HepG2 (cell line): ENCODE measurements around the gene SPATA13. TPM values are rescaled to one million over a fixed set of nuclear protein-coding genes. Genes with fewer than 3 reads are reported as not detected.
A peak's percentile ranks its signal among the peaks of the same experiment; 100 is the strongest.

ENCODE experiments used
- ATAC-seq: fragments of 200-7000 bp; cut with Tn5 transposase; 3 replicates; pipeline ENCODE4 v1.9.1; 2020; ENCODE audit warnings: mild to moderate bottlenecking, moderate library complexity
- BruUV-seq: library from RNA; stranded (reverse); fragments of 400-500 nt; replicated peaks from 2 replicates; lab custom pipeline; 2021; lab: Mats Ljungman, UMichigan
- CTCF ChIA-PET: fragments of 300-600 bp; formaldehyde crosslinking; extraction: SDS; loops from one replicate; lab custom pipeline; 2021; ENCODE audit warnings: low total read pairs, inconsistent platforms, low intra/inter-chr PET ratio; lab: Yijun Ruan, JAX
- POLR2A ChIA-PET: fragments of 350-600 bp; sonication (Branson Sonifier 250); formaldehyde crosslinking; loops from one replicate; lab custom pipeline; 2020; ENCODE audit warnings: antibody characterized with exemption, inconsistent platforms; lab: Yijun Ruan, JAX
- DNase-seq: peaks from one replicate; pipeline ENCODE4 v3.0.0-alpha.2; 2015; ENCODE audit warnings: low spot score
- FAIRE-seq: peaks from 3 replicates; lab custom pipeline; 2011; peaks lifted over from hg19 to GRCh38; lab: Jason Lieb, UNC
- H2AFZ ChIP-seq: one replicate; pipeline ENCODE4 v1.6.1; 2011; ENCODE audit warnings: low read length, inconsistent platforms
- H3K27ac ChIP-seq: fragments of 300-600 bp; 3 replicates; pipeline ENCODE4 v1.8.0; 2011; ENCODE audit warnings: mixed run types, mild to moderate bottlenecking, mixed read lengths, low read length, inconsistent platforms; ENCODE audit not compliant: insufficient read depth; ENCODE audit errors: extremely low read length
- H3K27me3 ChIP-seq, 2 experiments: fragments of 200-600 bp in 1 of 2; 2 replicates in 1 of 2; 3 replicates in 1 of 2; pipeline versions ENCODE4 v1.6.0 to v1.8.0; 2011; ENCODE audit warnings: low read length in 2 of 2, mild to moderate bottlenecking in 2 of 2, moderate library complexity in 2 of 2, inconsistent platforms in 1 of 2; ENCODE audit not compliant: insufficient read depth in 2 of 2, control insufficient read depth in 1 of 2
- H3K36me3 ChIP-seq, 2 experiments: fragments of 200-600 bp in 1 of 2; replicated peaks in 1 of 2; 2 replicates in 1 of 2; 3 replicates in 1 of 2; pipeline versions ENCODE4 v1.5.1 to v1.8.0; 2011; ENCODE audit warnings: low read length in 2 of 2, inconsistent platforms in 1 of 2; ENCODE audit not compliant: insufficient read depth in 2 of 2, control insufficient read depth in 1 of 2
- H3K4me1 ChIP-seq: 2 replicates; pipeline ENCODE4 v1.5.1; 2012; ENCODE audit warnings: low read length, inconsistent platforms; ENCODE audit not compliant: insufficient read depth
- H3K4me2 ChIP-seq: 2 replicates; pipeline ENCODE4 v1.6.0; 2011; ENCODE audit warnings: low read depth, low read length, inconsistent platforms
- H3K4me3 ChIP-seq, 3 experiments: fragments of 200-600 bp in 1 of 3; sonication (generic), shearing (Covaris generic) in 1 of 3; replicated peaks in 1 of 3; 2 replicates each; pipeline ENCODE4 v1.5.1; 2011 to 2016; ENCODE audit warnings: low read length in 3 of 3, inconsistent platforms in 2 of 3, low read depth in 2 of 3, mild to moderate bottlenecking in 2 of 3, control low read depth in 1 of 3, mixed read lengths in 1 of 3; ENCODE audit not compliant: insufficient read depth in 1 of 3
- H3K79me2 ChIP-seq: one replicate; pipeline ENCODE4 v1.6.1; 2011; ENCODE audit warnings: low read length, inconsistent platforms; ENCODE audit not compliant: insufficient read depth
- H3K9ac ChIP-seq: 2 replicates; pipeline ENCODE4 v1.6.0; 2011; ENCODE audit warnings: mild to moderate bottlenecking, low read depth, low read length, inconsistent platforms; ENCODE audit not compliant: insufficient read depth
- H3K9me3 ChIP-seq: 2 replicates; pipeline ENCODE4 v1.5.1; 2012; ENCODE audit warnings: mild to moderate bottlenecking, low read length
- H4K20me1 ChIP-seq: 2 replicates; pipeline ENCODE4 v1.6.0; 2011; ENCODE audit warnings: inconsistent platforms, mild to moderate bottlenecking, low read length, moderate library complexity; ENCODE audit not compliant: insufficient read depth
- ATF7 ChIP-seq, 2 experiments: fragments of 450-650 bp in 1 of 2; sonication (generic) in 1 of 2; formaldehyde crosslinking in 1 of 2; IDR thresholded peaks; 2 replicates each; pipeline versions ENCODE4 v1.4.0 to v1.6.1; 2016 to 2020; ENCODE audit warnings: antibody characterized with exemption in 1 of 2, mild to moderate bottlenecking in 1 of 2, missing genetic modification reagents in 1 of 2
- ELF1 ChIP-seq: sonication (generic); formaldehyde crosslinking; IDR thresholded peaks from 2 replicates; pipeline ENCODE4 v1.4.0; 2020; ENCODE audit warnings: missing genetic modification reagents
- POLR2G ChIP-seq: fragments of 200-400 bp; formaldehyde crosslinking; IDR thresholded peaks from 2 replicates; pipeline ENCODE4 v1.6.1; 2018; ENCODE audit warnings: mild to moderate bottlenecking, low read depth, low read length, moderate library complexity
- SKIL ChIP-seq: sonication (generic); formaldehyde crosslinking; IDR thresholded peaks from 2 replicates; pipeline ENCODE4 v1.8.0; 2022; ENCODE audit warnings: missing genetic modification reagents, mild to moderate bottlenecking, moderate library complexity, borderline replicate concordance
- ZNF512B ChIP-seq: sonication (generic); formaldehyde crosslinking; IDR thresholded peaks from 2 replicates; pipeline ENCODE4 v1.5.1; 2020; ENCODE audit warnings: missing genetic modification reagents, mild to moderate bottlenecking, borderline replicate concordance
- ZNF646 ChIP-seq: sonication (generic); formaldehyde crosslinking; IDR thresholded peaks from 2 replicates; pipeline ENCODE4 v1.9.0; 2021; ENCODE audit warnings: mild to moderate bottlenecking, missing genetic modification reagents
- WGBS: methylation state at CpG from one replicate; pipeline ENCODE4 v1.1.6; 2017; ENCODE audit warnings: low lambda C conversion rate; 5-methylcytosine and 5-hydroxymethylcytosine counted together
- in situ Hi-C: cut with HindIII; loops from 2 replicates; pipeline ENCODE4 v1.10.0; 2017; ENCODE audit warnings: low pct_unique_long_range_greater_than_20kb; ENCODE audit not compliant: extremely low pct_ligation_motif_present
- intact Hi-C: fragments of 100-400 bp; cut with micrococcal nuclease; formaldehyde crosslinking; loops from one replicate; pipeline ENCODE4 v1.10.0; 2022; ENCODE audit not compliant: unreplicated experiment
- polyA plus RNA-seq, 8 experiments: library from polyadenylated mRNA; depleted of rRNA in 3 of 8; stranded (reverse) in 7 of 8; unstranded in 1 of 8; fragments of >200 nt; fragmentation: Illumina TruSeq in 4 of 8; extraction: Trizol in 4 of 8; gene quantifications; 2 replicates each; pipeline versions ENCODE4 v1.2.1 to v1.2.3, GENCODE V29; 2011 to 2016; ENCODE audit warnings: low read depth in 4 of 8, missing spikeins in 1 of 8, mixed read lengths in 1 of 8; ENCODE audit not compliant: insufficient read depth in 1 of 8
- total RNA-seq, 5 experiments: library from RNA; depleted of rRNA; stranded (reverse); fragments of >200 nt; fragmentation: Illumina TruSeq; extraction: Trizol; gene quantifications; 2 replicates each; pipeline ENCODE4 v1.2.3, GENCODE V29; 2016; ENCODE audit warnings: low read depth in 1 of 5
- TF ChIP-seq, protein P1 (sequence below): sonication (generic); formaldehyde crosslinking; IDR thresholded peaks from 2 replicates; pipeline ENCODE4 v1.8.1; 2023; ENCODE audit warnings: mild to moderate bottlenecking, missing genetic modification reagents

Gene SPATA13
- total and polyA plus RNA-seq, 2 of the 13 experiments (the other 11 are each of a cell fraction or from before 2014, with no cell fraction given), result 11.3 to 14.2 TPM

DNA sequence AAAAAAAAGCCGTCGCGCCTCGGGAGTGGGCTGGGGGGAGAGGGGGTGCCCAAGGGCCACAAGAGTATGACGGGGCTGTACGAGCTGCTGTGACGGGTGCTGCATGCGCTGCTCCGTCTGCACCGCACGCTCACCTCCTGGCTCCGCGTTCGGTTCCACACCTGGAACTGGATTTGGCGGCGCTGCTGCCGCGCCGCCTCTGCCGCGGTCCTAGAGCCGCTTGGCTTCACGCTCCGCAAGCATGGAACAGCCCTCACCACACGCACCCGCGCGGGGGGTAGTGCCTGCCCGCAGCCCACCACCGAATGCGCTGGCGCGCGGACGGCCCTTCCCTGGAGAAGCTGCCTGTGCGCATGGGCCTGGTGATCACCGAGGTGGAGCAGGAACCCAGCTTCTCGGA is 167.6 kb downstream of the SPATA13 start:
- Histone ChIP-seq H3K79me2 (no peaks in the 10 kb centered on the region), H3K36me3 (no peaks in the 10 kb centered on the region), H2AFZ (no peak overlapping the region), H3K4me2 (no peak overlapping the region; the same call in 1 of the 2 replicates), H3K27ac (no peak overlapping the region), H3K4me1 (no peaks in the 10 kb centered on the region), H3K9ac (no peak overlapping the region), H3K27me3 (no peaks in the 10 kb centered on the region; a peak in 1 of 5 replicates), H3K4me3 (no peak overlapping the region), H4K20me1 (no peaks in the 10 kb centered on the region), H3K9me3 (no peaks in the 10 kb centered on the region)
- DNase-seq (no peak), ATAC-seq (peak; percentile 50), FAIRE-seq (no peak)
- intact Hi-C loops (no loop called here), in situ Hi-C loops (loop anchor here (10.0 kb wide), 1 partner anchor 1413 kb away; no protein-coding TSS in a partner anchor)
- ChIA-PET POLR2A (no interaction called here), CTCF (no interaction called here)
- 62% methylated on average over 27 of the region's 38 CpGs for WGBS
- BruUV-seq, result no TSS peak
- TF ChIP-seq POLR2G (no peak), ATF7 (IDR thresholded peaks at IDR 0.05) (no peak), ATF7 (CRISPR knock-in tag; IDR thresholded peaks at IDR 0.05) (no peak), ZNF646 (CRISPR knock-in tag) (no peak), SKIL (CRISPR knock-in tag) (no peak), ELF1 (CRISPR knock-in tag) (no peak), ZNF512B (no peak)
- TF ChIP-seq, protein P1, sequence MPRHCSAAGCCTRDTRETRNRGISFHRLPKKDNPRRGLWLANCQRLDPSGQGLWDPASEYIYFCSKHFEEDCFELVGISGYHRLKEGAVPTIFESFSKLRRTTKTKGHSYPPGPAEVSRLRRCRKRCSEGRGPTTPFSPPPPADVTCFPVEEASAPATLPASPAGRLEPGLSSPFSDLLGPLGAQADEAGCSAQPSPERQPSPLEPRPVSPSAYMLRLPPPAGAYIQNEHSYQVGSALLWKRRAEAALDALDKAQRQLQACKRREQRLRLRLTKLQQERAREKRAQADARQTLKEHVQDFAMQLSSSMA, result no peak
